Ovary (tissue), 3 donors: ENCODE results near the gene CLEC4E.

Experiments
- EP300 ChIP-seq: sonication (generic); formaldehyde crosslinking; IDR thresholded peaks from one replicate; pipeline ENCODE4 v1.6.1; 2017; ENCODE audit warnings: antibody characterized with exemption
- POLR2A ChIP-seq: fragments of 450-650 bp; IDR thresholded peaks from one replicate; pipeline ENCODE4 v1.6.1; 2017; ENCODE audit warnings: antibody characterized with exemption, mild to moderate bottlenecking, moderate library complexity
- TF ChIP-seq, protein P1 (sequence below), 3 donors: fragments of 450-650 bp in 2 of 3; fragments of 200-600 bp in 1 of 3; IDR thresholded peaks; one replicate each; pipeline versions ENCODE4 v1.5.1 to v1.8.0; 2016 to 2022; ENCODE audit warnings: antibody characterized with exemption in 3 of 3, mild to moderate bottlenecking in 1 of 3
- donor health status: DM: no; HTN: no; CAD: no.

DNA sequence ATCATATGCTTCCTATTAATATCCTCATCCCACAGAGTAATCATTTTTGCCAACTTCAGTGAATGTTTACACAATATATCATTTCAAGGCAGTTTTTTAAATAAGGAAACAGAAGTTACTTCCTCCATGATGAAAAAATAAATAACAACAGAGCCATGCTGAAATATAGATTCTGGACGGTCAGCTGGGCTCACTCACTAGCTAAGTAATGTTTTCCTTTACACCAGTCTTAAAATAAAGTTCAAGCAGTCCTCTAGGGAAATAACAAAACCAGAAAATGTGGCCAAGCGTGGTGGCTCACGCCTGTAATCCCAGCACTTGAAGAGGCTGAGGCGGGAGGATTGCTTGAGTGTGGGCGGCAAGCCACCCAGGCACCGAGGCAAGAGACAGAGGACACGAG lies 43.3 kb upstream of the CLEC4E start:
- TF ChIP-seq POLR2A (no peak), EP300 (no peak)
- TF ChIP-seq, protein P1, sequence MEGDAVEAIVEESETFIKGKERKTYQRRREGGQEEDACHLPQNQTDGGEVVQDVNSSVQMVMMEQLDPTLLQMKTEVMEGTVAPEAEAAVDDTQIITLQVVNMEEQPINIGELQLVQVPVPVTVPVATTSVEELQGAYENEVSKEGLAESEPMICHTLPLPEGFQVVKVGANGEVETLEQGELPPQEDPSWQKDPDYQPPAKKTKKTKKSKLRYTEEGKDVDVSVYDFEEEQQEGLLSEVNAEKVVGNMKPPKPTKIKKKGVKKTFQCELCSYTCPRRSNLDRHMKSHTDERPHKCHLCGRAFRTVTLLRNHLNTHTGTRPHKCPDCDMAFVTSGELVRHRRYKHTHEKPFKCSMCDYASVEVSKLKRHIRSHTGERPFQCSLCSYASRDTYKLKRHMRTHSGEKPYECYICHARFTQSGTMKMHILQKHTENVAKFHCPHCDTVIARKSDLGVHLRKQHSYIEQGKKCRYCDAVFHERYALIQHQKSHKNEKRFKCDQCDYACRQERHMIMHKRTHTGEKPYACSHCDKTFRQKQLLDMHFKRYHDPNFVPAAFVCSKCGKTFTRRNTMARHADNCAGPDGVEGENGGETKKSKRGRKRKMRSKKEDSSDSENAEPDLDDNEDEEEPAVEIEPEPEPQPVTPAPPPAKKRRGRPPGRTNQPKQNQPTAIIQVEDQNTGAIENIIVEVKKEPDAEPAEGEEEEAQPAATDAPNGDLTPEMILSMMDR (IDR thresholded peaks at IDR 0.05) = no peak
